IMR-90 (cell line): ENCODE results near the gene MLLT1. TPM values are rescaled to one million over a fixed set of nuclear protein-coding genes. Genes with fewer than 3 reads are reported as not detected.

Source experiments
- ATAC-seq: fragments of 200-7000 bp; cut with Tn5 transposase; 2 replicates; pipeline ENCODE4 v1.9.1; 2020; ENCODE audit warnings: low read depth, mild to moderate bottlenecking, moderate library complexity
- BruUV-seq: library from RNA; stranded (reverse); fragments of 400-500 nt; replicated peaks from 2 replicates; lab custom pipeline; 2021; lab: Mats Ljungman, UMichigan
- CTCF ChIA-PET: fragments of 300-600 bp; formaldehyde crosslinking; extraction: SDS; loops from one replicate; lab custom pipeline; 2021; ENCODE audit warnings: antibody characterized with exemption; lab: Yijun Ruan, JAX
- POLR2A ChIA-PET: fragments of 300-600 bp; sonication (Branson Sonifier 250); formaldehyde crosslinking; loops from one replicate; lab custom pipeline; 2022; ENCODE audit warnings: antibody characterized with exemption; ENCODE audit not compliant: unreplicated experiment; lab: Charles Lee
- DNase-seq: peaks from one replicate; pipeline ENCODE4 v3.0.0; 2013
- H2AFZ ChIP-seq: replicated peaks from 2 replicates; pipeline ENCODE3; 2013; ENCODE audit warnings: low read length, mild to moderate bottlenecking; ENCODE audit not compliant: poor library complexity
- H2AK5ac ChIP-seq: 2 replicates; pipeline ENCODE4 v1.6.1; 2013; ENCODE audit warnings: low read depth, low read length, inconsistent platforms
- H2AK9ac ChIP-seq: replicated peaks from 2 replicates; pipeline ENCODE3; 2013; ENCODE audit warnings: mild to moderate bottlenecking, low read depth, low read length, moderate library complexity; ENCODE audit not compliant: poor library complexity
- H2BK120ac ChIP-seq: 2 replicates; pipeline ENCODE4 v1.6.1; 2013; ENCODE audit warnings: low read depth, low read length, inconsistent platforms
- H2BK15ac ChIP-seq: 3 replicates; pipeline ENCODE4 v1.6.1; 2013; ENCODE audit warnings: low read depth, low read length, inconsistent platforms
- H2BK20ac ChIP-seq: 2 replicates; pipeline ENCODE4 v1.6.1; 2013; ENCODE audit warnings: low read depth, mild to moderate bottlenecking, inconsistent platforms, low read length, moderate library complexity
- H2BK5ac ChIP-seq: 2 replicates; pipeline ENCODE4 v1.6.1; 2013; ENCODE audit warnings: mild to moderate bottlenecking, low read depth, low read length, inconsistent platforms; ENCODE audit not compliant: poor library complexity, severe bottlenecking
- H3K14ac ChIP-seq: replicated peaks from 2 replicates; pipeline ENCODE4 v1.6.1; 2013; ENCODE audit warnings: low read depth, low read length, inconsistent platforms
- H3K18ac ChIP-seq: 2 replicates; pipeline ENCODE4 v1.6.1; 2013; ENCODE audit warnings: low read depth, low read length, control low read depth
- H3K23ac ChIP-seq: 2 replicates; pipeline ENCODE4 v1.6.1; 2013; ENCODE audit warnings: low read depth, low read length, inconsistent platforms
- H3K27ac ChIP-seq: 2 replicates; pipeline ENCODE4 v1.5.1; 2013; ENCODE audit warnings: mild to moderate bottlenecking, control low read depth, low read length; ENCODE audit not compliant: insufficient read depth
- H3K27me3 ChIP-seq: 2 replicates; pipeline ENCODE4 v1.6.1; 2013; ENCODE audit warnings: low read length; ENCODE audit not compliant: control insufficient read depth, insufficient read depth
- H3K36me3 ChIP-seq: 2 replicates; pipeline ENCODE4 v1.6.1; 2013; ENCODE audit warnings: low read length, mixed read lengths; ENCODE audit not compliant: control insufficient read depth, insufficient read depth
- H3K4ac ChIP-seq: 2 replicates; pipeline ENCODE4 v1.6.1; 2013; ENCODE audit warnings: low read depth, low read length, inconsistent platforms
- H3K4me1 ChIP-seq: 2 replicates; pipeline ENCODE4 v1.6.1; 2013; ENCODE audit warnings: low read length, mixed read lengths; ENCODE audit not compliant: control insufficient read depth, insufficient read depth
- H3K4me2 ChIP-seq: 2 replicates; pipeline ENCODE4 v1.6.1; 2013; ENCODE audit warnings: low read depth, mild to moderate bottlenecking, control low read depth, low read length, moderate library complexity
- H3K4me3 ChIP-seq: 2 replicates; pipeline ENCODE4 v1.5.1; 2013; ENCODE audit warnings: low read depth, mild to moderate bottlenecking, control low read depth, low read length, moderate library complexity; ENCODE audit not compliant: insufficient read depth
- H3K56ac ChIP-seq: 2 replicates; pipeline ENCODE4 v1.6.1; 2013; ENCODE audit warnings: low read length, inconsistent platforms; ENCODE audit not compliant: insufficient read depth; ENCODE audit errors: extremely low read depth
- H3K79me1 ChIP-seq, 2 experiments: 2 replicates each; pipeline ENCODE4 v1.6.1; 2013; ENCODE audit warnings: low read length in 2 of 2, inconsistent platforms in 1 of 2, low read depth in 1 of 2
- H3K9ac ChIP-seq: 2 replicates; pipeline ENCODE4 v1.6.1; 2013; ENCODE audit warnings: low read depth, low read length, control low read depth
- H3K9me1 ChIP-seq: 2 replicates; pipeline ENCODE4 v1.6.1; 2013; ENCODE audit warnings: low read length, inconsistent platforms; ENCODE audit not compliant: insufficient read depth
- H3K9me3 ChIP-seq: 2 replicates; pipeline ENCODE4 v1.6.1; 2013; ENCODE audit warnings: low read length; ENCODE audit not compliant: control insufficient read depth, insufficient read depth
- H4K20me1 ChIP-seq: 2 replicates; pipeline ENCODE4 v1.6.1; 2013; ENCODE audit warnings: low read length, inconsistent platforms; ENCODE audit not compliant: insufficient read depth
- H4K5ac ChIP-seq: 2 replicates; pipeline ENCODE4 v1.6.1; 2013; ENCODE audit warnings: mild to moderate bottlenecking, low read depth, low read length, control low read depth
- H4K8ac ChIP-seq, 2 experiments: 2 replicates each; pipeline ENCODE4 v1.6.1; 2013; ENCODE audit warnings: low read depth in 2 of 2, low read length in 2 of 2, control low read depth in 1 of 2, inconsistent platforms in 1 of 2
- H4K91ac ChIP-seq: 2 replicates; pipeline ENCODE4 v1.6.1; 2013; ENCODE audit warnings: low read depth, low read length, inconsistent platforms; ENCODE audit not compliant: insufficient read depth
- RFX5 ChIP-seq: IDR thresholded peaks from 2 replicates; pipeline ENCODE4 v1.8.0; 2012; ENCODE audit warnings: low read depth, mild to moderate bottlenecking, low read length, moderate library complexity
- WGBS, 2 experiments: methylation state at CpG; one replicate each; pipeline versions ENCODE4 v1.1.5 to v1.1.7; 2013; ENCODE audit warnings: missing lambda C conversion rate in 2 of 2; ENCODE audit not compliant: insufficient read length in 1 of 2; ENCODE audit errors: extremely low coverage in 2 of 2; 5-methylcytosine and 5-hydroxymethylcytosine counted together
- dilution Hi-C: fragments of 300-500 bp; cut with HindIII; formaldehyde crosslinking; loops from one replicate; pipeline ENCODE4 v1.14.3; 2018; ENCODE audit warnings: low sequenced_read_pairs; ENCODE audit not compliant: unreplicated experiment
- in situ Hi-C: fragments of 300-500 bp; cut with MboI; formaldehyde crosslinking; loops from 3 replicates; pipeline ENCODE4 v1.14.3; 2019; ENCODE audit warnings: low sequenced_read_pairs, inconsistent platforms, mixed read lengths
- intact Hi-C: fragments of 100-400 bp; cut with micrococcal nuclease; formaldehyde crosslinking; loops from 2 replicates; pipeline ENCODE4 v1.10.0; 2022
- polyA plus RNA-seq, 3 experiments: library from polyadenylated mRNA; depleted of rRNA; stranded (reverse); fragments of >200 nt; gene quantifications; 2 replicates each; pipeline ENCODE4 v1.2.3, GENCODE V29; 2012; ENCODE audit warnings: low replicate concordance in 1 of 3
- total RNA-seq: library from RNA; depleted of rRNA; stranded (reverse); fragments of >200 nt; gene quantifications from 2 replicates; pipeline ENCODE4 v1.2.3, GENCODE V29; 2012

The MLLT1 gene
- total and polyA plus RNA-seq, 2 of the 4 experiments (the other 2 are of a cell fraction): 1.3 to 30.6 TPM

DNA sequence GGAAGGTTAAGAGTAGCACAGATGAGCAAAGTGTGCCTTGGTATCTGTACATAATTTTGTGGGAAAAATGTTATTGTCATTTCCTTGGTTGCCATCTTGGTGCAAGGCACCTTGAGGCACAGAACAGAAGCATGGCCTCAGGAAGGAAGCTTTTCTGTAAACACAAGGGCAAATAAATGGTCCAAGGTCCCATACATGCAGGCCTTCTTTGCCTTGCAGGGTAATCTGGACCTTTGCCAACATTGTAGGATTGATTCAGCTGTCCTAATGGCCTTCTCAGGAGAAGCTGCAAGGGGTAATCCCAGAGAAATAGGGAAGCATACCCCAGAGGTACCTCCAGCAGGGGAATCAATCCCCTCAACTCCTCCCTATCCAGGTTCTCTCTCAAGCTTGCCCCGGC lies 9.0 kb upstream of the MLLT1 start:
- H3K27ac ChIP-seq: no peak overlapping the region
- no peak overlapping the region for H2AK5ac ChIP-seq
- H3K4me1 ChIP-seq: no peaks in the 10 kb centered on the region
- in situ Hi-C loops: no loop called here
- dilution Hi-C loops: no loop called here
- CTCF ChIA-PET: no interaction called here
- H2AFZ ChIP-seq: no peak overlapping the region
- no peak overlapping the region for H2BK20ac ChIP-seq
- intact Hi-C loops: no loop called here
- no peak for TF ChIP-seq RFX5
- H2AK9ac ChIP-seq: no peak overlapping the region
- no peaks in the 10 kb centered on the region for H4K20me1 ChIP-seq
- H3K4me2 ChIP-seq: no peak overlapping the region
- no TSS peak for BruUV-seq
- H3K23ac ChIP-seq: no peak overlapping the region
- no peak overlapping the region for H4K91ac ChIP-seq
- ATAC-seq (no peak), DNase-seq (no peak)
- no peak overlapping the region for H3K4ac ChIP-seq
- H3K56ac ChIP-seq: no peak overlapping the region
- H3K18ac ChIP-seq: no peak overlapping the region
- H3K14ac ChIP-seq: no peak overlapping the region
- no peak overlapping the region for H3K9ac ChIP-seq
- H3K9me1 ChIP-seq: no peaks in the 10 kb centered on the region
- H3K36me3 ChIP-seq: no peaks in the 10 kb centered on the region
- no peak overlapping the region for H2BK120ac ChIP-seq
- H4K5ac ChIP-seq: no peak overlapping the region
- H3K79me1 ChIP-seq: no peaks in the 10 kb centered on the region
- peaks cover 55% of the 10 kb centered on the region for H3K9me3 ChIP-seq
- no peak overlapping the region for H2BK15ac ChIP-seq
- H3K27me3 ChIP-seq: no peaks in the 10 kb centered on the region
- POLR2A ChIA-PET: no interaction called here
- no CpG with 5 or more reads among the region's 1 CpG for WGBS, 2 experiments
- H2BK5ac ChIP-seq: no peak overlapping the region
- no peak overlapping the region for H3K4me3 ChIP-seq
- no peak overlapping the region for H4K8ac ChIP-seq
